Fibroblast of lung (primary cell): ENCODE results near the gene SNCG. TPM values are rescaled to one million over a fixed set of nuclear protein-coding genes. Genes with fewer than 3 reads are reported as not detected.

Source experiments
- DNase-seq, 2 donors: peaks; one replicate each; pipeline versions ENCODE4 v3.0.0 to v3.0.0-alpha.2; 2010; ENCODE audit warnings: low read depth in 2 of 2
- H2AFZ ChIP-seq: 2 replicates; pipeline ENCODE4 v1.5.1; 2012; ENCODE audit warnings: low read length, control low read depth, inconsistent platforms
- H3K27ac ChIP-seq: 2 replicates; pipeline ENCODE4 v1.5.1; 2011; ENCODE audit warnings: low read length, control low read depth; ENCODE audit not compliant: insufficient read depth
- H3K27me3 ChIP-seq: 2 replicates; pipeline ENCODE4 v1.5.1; 2011; ENCODE audit warnings: mild to moderate bottlenecking, low read length; ENCODE audit not compliant: control insufficient read depth, insufficient read depth
- H3K36me3 ChIP-seq: 2 replicates; pipeline ENCODE4 v1.5.1; 2011; ENCODE audit warnings: low read length; ENCODE audit not compliant: control insufficient read depth, insufficient read depth
- H3K4me1 ChIP-seq: 2 replicates; pipeline ENCODE4 v1.5.1; 2011; ENCODE audit warnings: low read length; ENCODE audit not compliant: control insufficient read depth, insufficient read depth; ENCODE audit errors: extremely low read depth
- H3K4me2 ChIP-seq: 2 replicates; pipeline ENCODE4 v1.5.1; 2011; ENCODE audit warnings: low read length, control low read depth; ENCODE audit not compliant: insufficient read depth; ENCODE audit errors: extremely low read depth
- H3K4me3 ChIP-seq, 4 experiments: fragments of 200-600 bp in 1 of 4; sonication (generic) in 1 of 4; replicated peaks in 1 of 4; 2 replicates each; pipeline ENCODE4 v1.5.1; 2011 to 2016; ENCODE audit warnings: low read length in 4 of 4, low read depth in 3 of 4, mild to moderate bottlenecking in 3 of 4, control low read depth in 2 of 4, inconsistent platforms in 1 of 4, mixed read lengths in 1 of 4; ENCODE audit not compliant: insufficient read depth in 1 of 4; ENCODE audit errors: control extremely low read depth in 1 of 4
- H3K79me2 ChIP-seq: 2 replicates; pipeline ENCODE4 v1.5.1; 2012; ENCODE audit warnings: mild to moderate bottlenecking, low read length, inconsistent platforms; ENCODE audit not compliant: control insufficient read depth, insufficient read depth
- H3K9ac ChIP-seq: 2 replicates; pipeline ENCODE4 v1.5.1; 2011; ENCODE audit warnings: mild to moderate bottlenecking, low read length, control low read depth; ENCODE audit not compliant: insufficient read depth
- H3K9me3 ChIP-seq: 2 replicates; pipeline ENCODE4 v1.5.1; 2012; ENCODE audit warnings: low read depth, low read length; ENCODE audit not compliant: control insufficient read depth, insufficient read depth
- H4K20me1 ChIP-seq: 2 replicates; pipeline ENCODE4 v1.5.1; 2011; ENCODE audit warnings: low read length; ENCODE audit not compliant: control insufficient read depth, insufficient read depth; ENCODE audit errors: extremely low read depth
- CTCF ChIP-seq, 2 donors: IDR thresholded peaks in 1 of 2; conservative IDR thresholded peaks in 1 of 2; 1 replicate in 1 of 2; 2 replicates in 1 of 2; pipeline ENCODE4 v1.5.1; 2011 to 2012; ENCODE audit warnings: low read length in 2 of 2, control low read depth in 1 of 2, inconsistent platforms in 1 of 2, low read depth in 1 of 2, mild to moderate bottlenecking in 1 of 2
- EZH2 ChIP-seq: IDR thresholded peaks from 2 replicates; pipeline ENCODE4 v1.5.1; 2012; ENCODE audit warnings: low read length, control low read depth, mild to moderate bottlenecking; ENCODE audit errors: missing control alignments
- polyA plus RNA-seq, 2 donors: library from polyadenylated mRNA; depleted of rRNA in 1 of 2; stranded (reverse) in 1 of 2; unstranded in 1 of 2; fragments of >200 nt; gene quantifications; 2 replicates each; pipeline ENCODE4 v1.2.1, GENCODE V29; 2011 to 2012; ENCODE audit warnings: missing spikeins in 1 of 2
- total RNA-seq: library from RNA; depleted of rRNA; stranded (reverse); fragments of >200 nt; gene quantifications from 2 replicates; pipeline ENCODE4 v1.2.1, GENCODE V29; 2014

The SNCG gene
- total and polyA plus RNA-seq, 2 donors (not counting 1 experiment from before 2014, with no cell fraction given), result 21.3 to 34.4 TPM

GRCh38 chr10:86922553-86922961 is 35.8 kb upstream of the SNCG start:
- Histone ChIP-seq H3K27me3 (no peaks in the 10 kb centered on the region), H2AFZ (no peak overlapping the region), H3K79me2 (no peaks in the 10 kb centered on the region), H3K27ac (no peak overlapping the region), H3K9ac (no peak overlapping the region), H3K4me3 (no peak overlapping the region), H4K20me1 (no peaks in the 10 kb centered on the region), H3K9me3 (no peaks in the 10 kb centered on the region), H3K36me3 (peaks cover 9% of the 10 kb centered on the region), H3K4me1 (no peaks in the 10 kb centered on the region), H3K4me2 (no peak overlapping the region)
- no peak for TF ChIP-seq EZH2
- no peak for TF ChIP-seq CTCF (conservative IDR thresholded peaks at IDR 0.05 in 1 of 2, IDR thresholded peaks at IDR 0.05 in 1 of 2; ENCODE audit: low read depth in 1 of 2, low read length in 2 of 2)
- no peak for DNase-seq

GRCh38 chr10:86929468-86930380 is 28.7 kb upstream of the SNCG start:
- H3K4me2 ChIP-seq, result no peak overlapping the region
- no peaks in the 10 kb centered on the region for H3K9me3 ChIP-seq
- no peaks in the 10 kb centered on the region for H4K20me1 ChIP-seq
- no peak overlapping the region for H2AFZ ChIP-seq
- DNase-seq, result no peak
- TF ChIP-seq EZH2 (no peak), CTCF (conservative IDR thresholded peaks at IDR 0.05 in 1 of 2, IDR thresholded peaks at IDR 0.05 in 1 of 2; ENCODE audit: low read depth in 1 of 2, low read length in 2 of 2) (no peak)
- no peak overlapping the region for H3K27ac ChIP-seq
- no peaks in the 10 kb centered on the region for H3K4me1 ChIP-seq
- H3K36me3 ChIP-seq, result peaks cover 3% of the 10 kb centered on the region
- no peak overlapping the region for H3K9ac ChIP-seq
- H3K27me3 ChIP-seq, result no peaks in the 10 kb centered on the region
- no peak overlapping the region for H3K4me3 ChIP-seq
- no peaks in the 10 kb centered on the region for H3K79me2 ChIP-seq

DNA sequence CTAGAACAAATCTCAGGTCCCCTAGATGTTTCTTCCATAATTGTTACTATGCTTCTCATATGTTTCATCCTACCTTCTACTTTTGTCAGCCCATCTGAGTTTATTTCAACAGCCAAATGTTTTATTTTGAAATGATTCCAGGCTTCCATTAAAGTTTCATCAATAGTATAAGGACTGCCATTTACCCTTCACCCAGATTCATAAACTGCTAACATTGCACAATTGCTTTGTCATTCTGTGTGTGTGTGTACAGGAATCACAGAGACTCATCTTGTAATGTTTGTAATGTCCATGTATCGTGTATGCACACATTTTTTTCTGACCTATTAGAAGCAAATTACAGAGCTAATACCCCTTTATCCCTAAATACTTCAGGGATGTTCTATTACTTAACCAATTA is 26.5 kb upstream of the SNCG start:
- H3K4me1 ChIP-seq, result no peaks in the 10 kb centered on the region
- no peaks in the 10 kb centered on the region for H3K79me2 ChIP-seq
- H4K20me1 ChIP-seq, result no peaks in the 10 kb centered on the region
- no peaks in the 10 kb centered on the region for H3K27me3 ChIP-seq
- no peak overlapping the region for H3K4me2 ChIP-seq
- no peak for TF ChIP-seq CTCF (conservative IDR thresholded peaks at IDR 0.05 in 1 of 2, IDR thresholded peaks at IDR 0.05 in 1 of 2; ENCODE audit: low read depth in 1 of 2, low read length in 2 of 2)
- no peak for TF ChIP-seq EZH2
- no peak overlapping the region for H3K27ac ChIP-seq
- H3K36me3 ChIP-seq, result peaks cover 5% of the 10 kb centered on the region
- no peak overlapping the region for H3K9ac ChIP-seq
- no peaks in the 10 kb centered on the region for H3K9me3 ChIP-seq
- no peak overlapping the region for H3K4me3 ChIP-seq
- H2AFZ ChIP-seq, result no peak overlapping the region
- DNase-seq, result peak in 1 of 2 donors; percentile 88
